ENCODE measurements around the gene MAS1. TPM values are rescaled to one million over a fixed set of nuclear protein-coding genes. Genes with fewer than 3 reads are reported as not detected.

Gene MAS1
- total and polyA plus RNA-seq, 2 experiments from 2014 or later = 0.03 TPM; not detected in 1

DNA sequence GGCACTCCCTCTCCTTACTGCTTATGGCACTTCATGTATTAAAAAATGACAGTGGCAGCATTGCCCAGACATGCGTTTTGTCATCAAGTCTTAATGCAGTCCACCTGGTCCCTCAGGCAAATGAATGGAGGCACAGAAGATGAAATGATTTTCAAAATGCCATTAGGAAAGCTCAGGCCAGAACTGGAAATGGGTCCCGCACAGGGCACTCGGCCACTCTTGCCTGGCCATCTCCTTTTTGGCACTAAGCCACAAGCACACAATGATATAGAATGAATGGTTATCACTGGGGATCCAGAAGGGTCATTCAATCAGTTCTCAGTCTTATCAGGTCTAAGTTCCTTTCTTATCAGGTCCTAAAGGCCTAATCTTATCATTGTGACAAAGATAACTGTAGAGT is 15.6 kb downstream of the MAS1 start:
- Histone ChIP-seq H3K4me2 (no peak overlapping the region), H3K27me3 (ENCODE audit: insufficient read depth) (no peaks in the 10 kb centered on the region), H3K9me2 (ENCODE audit: insufficient read depth) (peaks cover 3% of the 10 kb centered on the region; the same call in 1 of the 2 replicates), H2AFZ (no peak overlapping the region), H3K4me3 (no peak overlapping the region), H3K4me1 (ENCODE audit: insufficient read depth) (no peaks in the 10 kb centered on the region), H3K27ac (ENCODE audit: low read depth) (no peak overlapping the region), H3F3A (replicated peaks; ENCODE audit: low read depth) (no peaks in the 10 kb centered on the region), H3K36me3 (ENCODE audit: insufficient read depth) (no peaks in the 10 kb centered on the region), H3K79me2 (replicated peaks; ENCODE audit: insufficient read depth) (no peaks in the 10 kb centered on the region), H4K20me1 (replicated peaks; ENCODE audit: insufficient read depth) (no peaks in the 10 kb centered on the region)
- Mint-ChIP-seq H3K4me1 (peaks cover 7% of the 10 kb centered on the region; the same call in 2 of the 3 replicates), H3K36me3 (ENCODE audit: low read depth) (no peaks in the 10 kb centered on the region), H3K27me3 (ENCODE audit: insufficient read depth, low read depth, poor library complexity) (no peaks in the 10 kb centered on the region), H3K27ac (no peak overlapping the region), H3K4me3 (no peak overlapping the region), H3K9me3 (no peaks in the 10 kb centered on the region; the same call in 2 of the 3 replicates)
- DNase-seq (ENCODE audit: low spot score) (no peak), ATAC-seq (no peak)
- TF ChIP-seq, protein P1, sequence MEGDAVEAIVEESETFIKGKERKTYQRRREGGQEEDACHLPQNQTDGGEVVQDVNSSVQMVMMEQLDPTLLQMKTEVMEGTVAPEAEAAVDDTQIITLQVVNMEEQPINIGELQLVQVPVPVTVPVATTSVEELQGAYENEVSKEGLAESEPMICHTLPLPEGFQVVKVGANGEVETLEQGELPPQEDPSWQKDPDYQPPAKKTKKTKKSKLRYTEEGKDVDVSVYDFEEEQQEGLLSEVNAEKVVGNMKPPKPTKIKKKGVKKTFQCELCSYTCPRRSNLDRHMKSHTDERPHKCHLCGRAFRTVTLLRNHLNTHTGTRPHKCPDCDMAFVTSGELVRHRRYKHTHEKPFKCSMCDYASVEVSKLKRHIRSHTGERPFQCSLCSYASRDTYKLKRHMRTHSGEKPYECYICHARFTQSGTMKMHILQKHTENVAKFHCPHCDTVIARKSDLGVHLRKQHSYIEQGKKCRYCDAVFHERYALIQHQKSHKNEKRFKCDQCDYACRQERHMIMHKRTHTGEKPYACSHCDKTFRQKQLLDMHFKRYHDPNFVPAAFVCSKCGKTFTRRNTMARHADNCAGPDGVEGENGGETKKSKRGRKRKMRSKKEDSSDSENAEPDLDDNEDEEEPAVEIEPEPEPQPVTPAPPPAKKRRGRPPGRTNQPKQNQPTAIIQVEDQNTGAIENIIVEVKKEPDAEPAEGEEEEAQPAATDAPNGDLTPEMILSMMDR (conservative IDR thresholded peaks at IDR 0.05; ENCODE audit: low read depth in 2 of 2) = no peak
- TF ChIP-seq CREB1 (CRISPR knock-in tag; IDR thresholded peaks at IDR 0.05; ENCODE audit: low read depth) = no peak

DNA sequence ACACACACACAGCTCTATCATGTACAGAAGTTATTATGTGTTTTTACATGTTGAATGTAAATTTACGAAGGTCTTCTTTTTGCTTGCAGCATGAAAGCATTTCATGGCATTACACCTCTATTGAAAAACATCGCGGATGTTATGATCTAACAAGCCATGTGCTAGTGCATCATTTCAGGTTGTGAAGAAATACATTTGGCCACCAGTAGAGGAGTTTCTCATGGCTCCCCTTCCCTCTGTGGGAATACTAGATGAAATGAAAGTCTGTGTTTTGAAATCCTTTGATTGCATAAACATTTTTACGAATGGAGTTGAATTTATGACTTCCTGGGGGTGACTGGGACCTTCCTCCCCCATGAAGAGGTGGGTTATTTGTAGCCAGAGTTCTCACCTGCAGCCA is 17.7 kb downstream of the MAS1 start:
- Histone ChIP-seq H3K4me2 (no peak overlapping the region), H3K4me1 (ENCODE audit: insufficient read depth) (no peaks in the 10 kb centered on the region), H3K27me3 (ENCODE audit: insufficient read depth) (no peaks in the 10 kb centered on the region), H2AFZ (no peak overlapping the region; the same call in 1 of the 2 replicates), H4K20me1 (replicated peaks; ENCODE audit: insufficient read depth) (no peaks in the 10 kb centered on the region), H3K4me3 (no peak overlapping the region), H3K79me2 (replicated peaks; ENCODE audit: insufficient read depth) (no peaks in the 10 kb centered on the region), H3F3A (replicated peaks; ENCODE audit: low read depth) (no peaks in the 10 kb centered on the region), H3K36me3 (ENCODE audit: insufficient read depth) (no peaks in the 10 kb centered on the region), H3K27ac (ENCODE audit: low read depth) (no peak overlapping the region), H3K9me2 (ENCODE audit: insufficient read depth) (peaks cover 3% of the 10 kb centered on the region; the same call in 1 of the 2 replicates)
- peaks cover 9% of the 10 kb centered on the region; the same call in 2 of the 3 replicates for H3K4me1 Mint-ChIP-seq
- H3K27ac Mint-ChIP-seq = no peak overlapping the region
- ATAC-seq (no peak), DNase-seq (ENCODE audit: low spot score) (no peak)
- H3K9me3 Mint-ChIP-seq = no peaks in the 10 kb centered on the region; the same call in 2 of the 3 replicates
- no peaks in the 10 kb centered on the region for H3K27me3 Mint-ChIP-seq (ENCODE audit: insufficient read depth, low read depth, poor library complexity)
- H3K4me3 Mint-ChIP-seq = no peak overlapping the region
- H3K36me3 Mint-ChIP-seq (ENCODE audit: low read depth) = no peaks in the 10 kb centered on the region
- TF ChIP-seq STAT1 (IDR thresholded peaks at IDR 0.05; ENCODE audit: unreplicated experiment) (no peak), ZNF331 (CRISPR knock-in tag; IDR thresholded peaks at IDR 0.05; ENCODE audit: low read depth) (no peak), NANOG (IDR thresholded peaks at IDR 0.05; ENCODE audit: borderline replicate concordance) (no peak), POLR2AphosphoS5 (IDR thresholded peaks at IDR 0.05; ENCODE audit: low read depth) (no peak)
- TF ChIP-seq, protein P1 (conservative IDR thresholded peaks at IDR 0.05; ENCODE audit: low read depth in 2 of 2) = no peak
- TF ChIP-seq, protein P2, sequence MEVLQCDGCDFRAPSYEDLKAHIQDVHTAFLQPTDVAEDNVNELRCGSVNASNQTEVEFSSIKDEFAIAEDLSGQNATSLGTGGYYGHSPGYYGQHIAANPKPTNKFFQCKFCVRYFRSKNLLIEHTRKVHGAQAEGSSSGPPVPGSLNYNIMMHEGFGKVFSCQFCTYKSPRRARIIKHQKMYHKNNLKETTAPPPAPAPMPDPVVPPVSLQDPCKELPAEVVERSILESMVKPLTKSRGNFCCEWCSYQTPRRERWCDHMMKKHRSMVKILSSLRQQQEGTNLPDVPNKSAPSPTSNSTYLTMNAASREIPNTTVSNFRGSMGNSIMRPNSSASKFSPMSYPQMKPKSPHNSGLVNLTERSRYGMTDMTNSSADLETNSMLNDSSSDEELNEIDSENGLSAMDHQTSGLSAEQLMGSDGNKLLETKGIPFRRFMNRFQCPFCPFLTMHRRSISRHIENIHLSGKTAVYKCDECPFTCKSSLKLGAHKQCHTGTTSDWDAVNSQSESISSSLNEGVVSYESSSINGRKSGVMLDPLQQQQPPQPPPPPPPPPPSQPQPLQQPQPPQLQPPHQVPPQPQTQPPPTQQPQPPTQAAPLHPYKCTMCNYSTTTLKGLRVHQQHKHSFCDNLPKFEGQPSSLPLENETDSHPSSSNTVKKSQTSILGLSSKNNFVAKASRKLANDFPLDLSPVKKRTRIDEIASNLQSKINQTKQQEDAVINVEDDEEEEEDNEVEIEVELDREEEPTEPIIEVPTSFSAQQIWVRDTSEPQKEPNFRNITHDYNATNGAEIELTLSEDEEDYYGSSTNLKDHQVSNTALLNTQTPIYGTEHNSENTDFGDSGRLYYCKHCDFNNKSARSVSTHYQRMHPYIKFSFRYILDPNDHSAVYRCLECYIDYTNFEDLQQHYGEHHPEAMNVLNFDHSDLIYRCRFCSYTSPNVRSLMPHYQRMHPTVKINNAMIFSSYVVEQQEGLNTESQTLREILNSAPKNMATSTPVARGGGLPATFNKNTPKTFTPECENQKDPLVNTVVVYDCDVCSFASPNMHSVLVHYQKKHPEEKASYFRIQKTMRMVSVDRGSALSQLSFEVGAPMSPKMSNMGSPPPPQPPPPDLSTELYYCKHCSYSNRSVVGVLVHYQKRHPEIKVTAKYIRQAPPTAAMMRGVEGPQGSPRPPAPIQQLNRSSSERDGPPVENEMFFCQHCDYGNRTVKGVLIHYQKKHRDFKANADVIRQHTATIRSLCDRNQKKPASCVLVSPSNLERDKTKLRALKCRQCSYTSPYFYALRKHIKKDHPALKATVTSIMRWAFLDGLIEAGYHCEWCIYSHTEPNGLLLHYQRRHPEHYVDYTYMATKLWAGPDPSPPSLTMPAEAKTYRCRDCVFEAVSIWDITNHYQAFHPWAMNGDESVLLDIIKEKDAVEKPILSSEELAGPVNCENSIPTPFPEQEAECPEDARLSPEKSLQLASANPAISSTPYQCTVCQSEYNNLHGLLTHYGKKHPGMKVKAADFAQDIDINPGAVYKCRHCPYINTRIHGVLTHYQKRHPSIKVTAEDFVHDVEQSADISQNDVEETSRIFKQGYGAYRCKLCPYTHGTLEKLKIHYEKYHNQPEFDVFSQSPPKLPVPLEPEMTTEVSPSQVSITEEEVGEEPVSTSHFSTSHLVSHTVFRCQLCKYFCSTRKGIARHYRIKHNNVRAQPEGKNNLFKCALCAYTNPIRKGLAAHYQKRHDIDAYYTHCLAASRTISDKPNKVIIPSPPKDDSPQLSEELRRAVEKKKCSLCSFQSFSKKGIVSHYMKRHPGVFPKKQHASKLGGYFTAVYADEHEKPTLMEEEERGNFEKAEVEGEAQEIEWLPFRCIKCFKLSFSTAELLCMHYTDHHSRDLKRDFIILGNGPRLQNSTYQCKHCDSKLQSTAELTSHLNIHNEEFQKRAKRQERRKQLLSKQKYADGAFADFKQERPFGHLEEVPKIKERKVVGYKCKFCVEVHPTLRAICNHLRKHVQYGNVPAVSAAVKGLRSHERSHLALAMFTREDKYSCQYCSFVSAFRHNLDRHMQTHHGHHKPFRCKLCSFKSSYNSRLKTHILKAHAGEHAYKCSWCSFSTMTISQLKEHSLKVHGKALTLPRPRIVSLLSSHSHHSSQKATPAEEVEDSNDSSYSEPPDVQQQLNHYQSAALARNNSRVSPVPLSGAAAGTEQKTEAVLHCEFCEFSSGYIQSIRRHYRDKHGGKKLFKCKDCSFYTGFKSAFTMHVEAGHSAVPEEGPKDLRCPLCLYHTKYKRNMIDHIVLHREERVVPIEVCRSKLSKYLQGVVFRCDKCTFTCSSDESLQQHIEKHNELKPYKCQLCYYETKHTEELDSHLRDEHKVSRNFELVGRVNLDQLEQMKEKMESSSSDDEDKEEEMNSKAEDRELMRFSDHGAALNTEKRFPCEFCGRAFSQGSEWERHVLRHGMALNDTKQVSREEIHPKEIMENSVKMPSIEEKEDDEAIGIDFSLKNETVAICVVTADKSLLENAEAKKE (CRISPR knock-in tag; IDR thresholded peaks at IDR 0.05) = no peak
- TF ChIP-seq, protein P3, sequence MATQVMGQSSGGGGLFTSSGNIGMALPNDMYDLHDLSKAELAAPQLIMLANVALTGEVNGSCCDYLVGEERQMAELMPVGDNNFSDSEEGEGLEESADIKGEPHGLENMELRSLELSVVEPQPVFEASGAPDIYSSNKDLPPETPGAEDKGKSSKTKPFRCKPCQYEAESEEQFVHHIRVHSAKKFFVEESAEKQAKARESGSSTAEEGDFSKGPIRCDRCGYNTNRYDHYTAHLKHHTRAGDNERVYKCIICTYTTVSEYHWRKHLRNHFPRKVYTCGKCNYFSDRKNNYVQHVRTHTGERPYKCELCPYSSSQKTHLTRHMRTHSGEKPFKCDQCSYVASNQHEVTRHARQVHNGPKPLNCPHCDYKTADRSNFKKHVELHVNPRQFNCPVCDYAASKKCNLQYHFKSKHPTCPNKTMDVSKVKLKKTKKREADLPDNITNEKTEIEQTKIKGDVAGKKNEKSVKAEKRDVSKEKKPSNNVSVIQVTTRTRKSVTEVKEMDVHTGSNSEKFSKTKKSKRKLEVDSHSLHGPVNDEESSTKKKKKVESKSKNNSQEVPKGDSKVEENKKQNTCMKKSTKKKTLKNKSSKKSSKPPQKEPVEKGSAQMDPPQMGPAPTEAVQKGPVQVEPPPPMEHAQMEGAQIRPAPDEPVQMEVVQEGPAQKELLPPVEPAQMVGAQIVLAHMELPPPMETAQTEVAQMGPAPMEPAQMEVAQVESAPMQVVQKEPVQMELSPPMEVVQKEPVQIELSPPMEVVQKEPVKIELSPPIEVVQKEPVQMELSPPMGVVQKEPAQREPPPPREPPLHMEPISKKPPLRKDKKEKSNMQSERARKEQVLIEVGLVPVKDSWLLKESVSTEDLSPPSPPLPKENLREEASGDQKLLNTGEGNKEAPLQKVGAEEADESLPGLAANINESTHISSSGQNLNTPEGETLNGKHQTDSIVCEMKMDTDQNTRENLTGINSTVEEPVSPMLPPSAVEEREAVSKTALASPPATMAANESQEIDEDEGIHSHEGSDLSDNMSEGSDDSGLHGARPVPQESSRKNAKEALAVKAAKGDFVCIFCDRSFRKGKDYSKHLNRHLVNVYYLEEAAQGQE (IDR thresholded peaks at IDR 0.05; ENCODE audit: unreplicated experiment) = no peak
